ENCODE measurements around the gene KIF1A. TPM values are rescaled to one million over a fixed set of nuclear protein-coding genes. Genes with fewer than 3 reads are reported as not detected.

The KIF1A gene
- total RNA-seq, 1 donor from 2014 or later: 69.2 TPM

DNA sequence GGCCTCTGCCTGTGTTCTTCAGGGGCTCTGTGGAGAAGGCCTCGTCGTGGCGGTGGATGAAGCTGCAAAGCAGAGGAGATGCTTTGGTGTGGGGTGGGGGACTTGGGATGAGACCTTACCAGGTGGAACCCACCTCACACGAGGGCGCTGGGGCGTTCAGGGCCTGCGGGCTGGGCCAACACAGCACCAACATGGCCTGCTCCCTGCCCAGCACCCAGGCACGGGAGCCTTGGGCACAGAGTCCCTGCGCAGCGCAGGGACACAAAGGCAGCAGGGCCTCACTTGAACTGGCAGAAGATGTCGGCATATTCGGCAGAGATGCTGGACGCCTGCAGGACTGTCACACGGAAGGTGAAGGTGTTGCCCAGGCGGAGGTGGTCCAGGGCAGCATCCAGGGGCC is 74.6 kb downstream of the KIF1A start:
- DNase-seq (ENCODE audit: low read depth): no peak
- TF ChIP-seq, protein P1, sequence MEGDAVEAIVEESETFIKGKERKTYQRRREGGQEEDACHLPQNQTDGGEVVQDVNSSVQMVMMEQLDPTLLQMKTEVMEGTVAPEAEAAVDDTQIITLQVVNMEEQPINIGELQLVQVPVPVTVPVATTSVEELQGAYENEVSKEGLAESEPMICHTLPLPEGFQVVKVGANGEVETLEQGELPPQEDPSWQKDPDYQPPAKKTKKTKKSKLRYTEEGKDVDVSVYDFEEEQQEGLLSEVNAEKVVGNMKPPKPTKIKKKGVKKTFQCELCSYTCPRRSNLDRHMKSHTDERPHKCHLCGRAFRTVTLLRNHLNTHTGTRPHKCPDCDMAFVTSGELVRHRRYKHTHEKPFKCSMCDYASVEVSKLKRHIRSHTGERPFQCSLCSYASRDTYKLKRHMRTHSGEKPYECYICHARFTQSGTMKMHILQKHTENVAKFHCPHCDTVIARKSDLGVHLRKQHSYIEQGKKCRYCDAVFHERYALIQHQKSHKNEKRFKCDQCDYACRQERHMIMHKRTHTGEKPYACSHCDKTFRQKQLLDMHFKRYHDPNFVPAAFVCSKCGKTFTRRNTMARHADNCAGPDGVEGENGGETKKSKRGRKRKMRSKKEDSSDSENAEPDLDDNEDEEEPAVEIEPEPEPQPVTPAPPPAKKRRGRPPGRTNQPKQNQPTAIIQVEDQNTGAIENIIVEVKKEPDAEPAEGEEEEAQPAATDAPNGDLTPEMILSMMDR (conservative IDR thresholded peaks at IDR 0.05; ENCODE audit: low read depth, low read length): no peak
- H3K4me3 ChIP-seq (ENCODE audit: low read depth, low read length): no peak overlapping the region

DNA sequence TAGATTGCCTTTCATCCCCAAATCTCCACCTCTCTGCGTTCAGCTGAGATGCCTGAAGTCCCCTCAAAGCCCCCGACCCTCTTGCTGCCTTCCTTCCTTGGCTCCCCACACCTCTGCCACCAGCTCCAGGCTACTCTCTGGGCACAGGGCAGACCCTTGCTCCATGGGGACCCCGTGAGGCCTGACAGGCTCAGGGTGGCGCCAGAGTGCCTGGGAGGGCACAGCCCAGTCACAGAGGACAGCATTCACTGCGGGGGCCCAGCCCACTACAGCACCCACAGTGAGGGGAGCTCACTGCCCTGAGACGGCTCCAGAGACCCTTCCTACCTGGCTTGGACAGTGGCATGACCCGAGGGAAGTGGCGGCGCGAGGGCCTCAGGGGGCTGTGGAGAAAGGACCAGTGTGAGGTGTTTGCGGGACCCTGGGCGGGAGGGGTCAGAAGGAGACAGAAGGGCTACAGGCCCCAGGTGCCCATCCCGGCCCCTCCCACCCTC is 77.4 kb downstream of the KIF1A start:
- DNase-seq (ENCODE audit: low read depth): no peak

DNA sequence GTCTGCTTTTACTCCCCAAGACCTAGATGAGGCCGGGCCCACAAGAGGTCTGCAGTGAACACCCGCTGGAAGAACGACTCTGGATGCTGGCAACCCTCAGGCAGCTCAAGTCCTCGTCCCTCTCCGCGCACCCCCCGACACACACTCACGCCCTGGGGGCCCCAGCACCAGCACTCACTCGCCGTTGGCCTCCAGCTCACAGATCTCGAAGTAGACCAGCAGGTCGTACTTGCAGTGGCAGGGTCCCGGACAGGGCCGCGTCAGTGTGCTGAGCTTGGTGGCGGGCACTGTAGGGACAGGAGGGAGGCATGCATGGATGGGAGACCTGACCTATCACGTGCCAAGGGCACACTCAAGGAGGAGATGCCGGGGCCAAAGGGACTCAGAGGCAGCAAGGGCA is 78.9 kb downstream of the KIF1A start:
- TF ChIP-seq, protein P1 (conservative IDR thresholded peaks at IDR 0.05; ENCODE audit: low read depth, low read length): no peak
- H3K4me3 ChIP-seq (ENCODE audit: low read depth, low read length): no peak overlapping the region
- no peak for DNase-seq (ENCODE audit: low read depth)

More for the DNA sequence above, 77.4 kb downstream of the KIF1A start:
- TF ChIP-seq, protein P1 (conservative IDR thresholded peaks at IDR 0.05; ENCODE audit: low read depth, low read length): no peak
- no peak overlapping the region for H3K4me3 ChIP-seq (ENCODE audit: low read depth, low read length)

DNA sequence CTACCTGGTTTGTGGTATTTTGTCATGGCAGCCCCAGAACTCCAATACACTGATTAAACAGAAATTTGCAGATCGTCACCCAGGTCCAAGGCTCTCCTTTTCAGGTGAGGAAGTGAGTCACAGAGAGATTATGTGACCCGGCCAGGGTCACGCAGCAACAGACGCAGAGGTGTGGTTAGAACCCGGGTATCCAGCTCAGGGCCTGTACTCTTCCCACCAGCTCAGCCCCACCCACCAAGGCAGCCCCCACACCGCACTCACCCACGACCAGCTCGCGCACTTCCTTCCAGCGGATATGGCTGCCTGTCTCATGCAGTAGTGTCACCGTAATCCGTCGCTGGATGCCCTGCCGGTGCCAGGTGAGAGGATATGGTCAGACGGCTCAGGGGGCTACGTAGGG is 80.2 kb downstream of the KIF1A start:
- no peak for DNase-seq (ENCODE audit: low read depth)
- no peak overlapping the region for H3K4me3 ChIP-seq (ENCODE audit: low read depth, low read length)
- TF ChIP-seq, protein P1 (conservative IDR thresholded peaks at IDR 0.05; ENCODE audit: low read depth, low read length): no peak

DNA sequence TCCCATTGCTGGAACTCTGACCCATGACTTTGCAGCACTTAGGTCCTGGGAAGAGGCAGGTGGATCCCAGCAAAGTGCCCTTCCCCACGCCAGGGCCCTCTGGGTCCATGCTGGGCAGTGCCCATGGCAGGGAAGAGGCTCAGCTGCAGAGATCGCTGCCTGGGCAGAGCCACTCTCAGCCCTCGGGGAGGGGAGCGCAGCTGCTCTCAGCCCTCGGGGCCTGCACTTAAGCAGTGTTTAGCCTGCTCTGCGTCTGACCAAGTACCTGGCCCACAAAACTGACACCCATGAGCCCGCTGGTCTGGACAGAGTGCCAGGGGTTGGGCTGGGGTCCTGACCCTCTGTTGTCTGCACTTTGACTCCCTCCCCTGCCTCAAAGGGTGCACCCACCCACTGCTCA is 82.1 kb downstream of the KIF1A start:
- DNase-seq (ENCODE audit: low read depth): no peak
- TF ChIP-seq, protein P1 (conservative IDR thresholded peaks at IDR 0.05; ENCODE audit: low read depth, low read length): no peak
- H3K4me3 ChIP-seq (ENCODE audit: low read depth, low read length): no peak overlapping the region

DNA sequence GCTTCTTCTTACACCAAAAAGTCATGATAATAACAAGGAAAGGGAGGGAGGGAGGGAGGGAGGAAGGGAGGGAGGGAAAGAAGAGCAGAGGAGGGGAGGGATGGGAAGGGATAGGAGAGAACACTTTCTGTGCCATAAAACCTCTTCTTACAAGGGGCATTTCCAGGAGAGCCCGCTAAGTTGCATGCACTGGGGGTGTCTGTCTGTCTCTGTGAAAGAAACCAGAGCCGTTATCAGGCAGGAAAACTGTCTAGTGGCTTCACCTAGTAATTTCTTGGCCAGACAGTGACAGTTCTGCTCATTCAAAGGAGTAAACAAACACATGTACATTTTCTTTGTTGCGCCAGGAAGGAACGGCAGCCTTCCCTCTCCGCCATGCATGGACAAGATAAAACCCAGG is 82.5 kb downstream of the KIF1A start:
- no peak for DNase-seq (ENCODE audit: low read depth)
- TF ChIP-seq, protein P1 (conservative IDR thresholded peaks at IDR 0.05; ENCODE audit: low read depth, low read length): no peak
- no peak overlapping the region for H3K4me3 ChIP-seq (ENCODE audit: low read depth, low read length)

Measured in epithelial cell of proximal tubule (primary cell).